Stimulated activated CD4-positive, alpha-beta T cell treated with anti-CD3 and anti-CD28 coated beads, TNF-alpha, amount 100 ng/mL, for 1 hour (primary cell): Measurements from ENCODE around the gene ALOXE3.

ENCODE experiments used
- DNase-seq, 3 donors: peaks; one replicate each; pipeline ENCODE4 v3.0.0-alpha.2; 2020; ENCODE audit warnings: low read depth in 3 of 3, low spot score in 1 of 3

ALOXE3 gene

GRCh38 chr17:8117980-8118768, at the start of gene ALOXE3:
TSS of gene ALOXE3 (minus strand) at chr17:8118514. CDS start at chr17:8117990, 524 bp downstream.
- no peak for DNase-seq

- no peak for DNase-seq
Observed at GRCh38 chr17:8167526-8167925, 49.2 kb upstream of the ALOXE3 start.

- no peak for DNase-seq
Observed at GRCh38 chr17:8166731-8167130, 48.4 kb upstream of the ALOXE3 start.

GRCh38 chr17:8164815-8165131, 46.5 kb upstream of the ALOXE3 start:
- no peak for DNase-seq

GRCh38 chr17:8163978-8164814, 45.9 kb upstream of the ALOXE3 start:
- DNase-seq = peak in 1 of 3 donors; percentile 34

- DNase-seq = no peak
Observed at GRCh38 chr17:8162997-8163977, 45.0 kb upstream of the ALOXE3 start.

- DNase-seq = peak; percentile 60 to 74 (median 64)
Observed at GRCh38 chr17:8162233-8162996, 44.1 kb upstream of the ALOXE3 start, which contains the start of gene VAMP2. TSS of gene VAMP2 (minus strand) at chr17:8162948. CDS start at chr17:8162879, 69 bp downstream.

GRCh38 chr17:8161289-8162232, 43.2 kb upstream of the ALOXE3 start:
- no peak for DNase-seq

- no peak for DNase-seq
Observed at GRCh38 chr17:8160741-8161221, 42.5 kb upstream of the ALOXE3 start.

- DNase-seq = no peak
Observed at GRCh38 chr17:8160224-8160577, 41.9 kb upstream of the ALOXE3 start.

GRCh38 chr17:8159459-8160223, 41.3 kb upstream of the ALOXE3 start:
- no peak for DNase-seq

GRCh38 chr17:8159032-8159400, 40.7 kb upstream of the ALOXE3 start:
- no peak for DNase-seq

GRCh38 chr17:8158267-8159031, 40.1 kb upstream of the ALOXE3 start:
- DNase-seq = peak; percentile 59 to 82 (median 65)

GRCh38 chr17:8156246-8156992, 38.1 kb upstream of the ALOXE3 start:
- DNase-seq = peak; percentile 98 to 100 (median 100)

GRCh38 chr17:8155996-8156245, 37.6 kb upstream of the ALOXE3 start:
- no peak for DNase-seq

- no peak for DNase-seq
Observed at GRCh38 chr17:8155231-8155995, 37.1 kb upstream of the ALOXE3 start.
